GM12878 (cell line): Measurements from ENCODE around the gene GYPC. TPM values are rescaled to one million over a fixed set of nuclear protein-coding genes. Genes with fewer than 3 reads are reported as not detected.
A peak's percentile ranks its signal among the peaks of the same experiment; 100 is the strongest.

ENCODE experiments used
- ATAC-seq: fragments of 200-7000 bp; cut with Tn5 transposase; 3 replicates; pipeline ENCODE4 v1.9.1; 2020; ENCODE audit warnings: mild to moderate bottlenecking, moderate library complexity
- BruUV-seq: library from RNA; stranded (reverse); fragments of 400-500 nt; replicated peaks from 2 replicates; lab custom pipeline; 2021; lab: Mats Ljungman, UMichigan
- CTCF ChIA-PET: fragments of 300-600 bp; sonication (Branson Sonifier 250); formaldehyde crosslinking; extraction: SDS; loops from one replicate; lab custom pipeline; 2021; ENCODE audit warnings: inconsistent platforms; lab: Yijun Ruan, JAX
- POLR2A ChIA-PET: fragments of 350-600 bp; formaldehyde crosslinking; extraction: SDS; loops from one replicate; lab custom pipeline; 2021; ENCODE audit warnings: inconsistent platforms; lab: Charles Lee
- RAD21 ChIA-PET: fragments of 300-600 bp; sonication (Branson Sonifier 250); formaldehyde crosslinking; loops from one replicate; lab custom pipeline; 2023; ENCODE audit warnings: antibody characterized with exemption; ENCODE audit not compliant: unreplicated experiment; lab: Charles Lee
- SMC1A ChIA-PET: fragments of 300-600 bp; sonication (Branson Sonifier 250); formaldehyde crosslinking; loops from one replicate; lab custom pipeline; 2023; ENCODE audit not compliant: unreplicated experiment, uncharacterized antibody; lab: Charles Lee
- DNase-seq: peaks from one replicate; pipeline ENCODE4 v3.0.0-alpha.2; 2011; ENCODE audit warnings: low read depth, low spot score
- FAIRE-seq: peaks from 3 replicates; lab custom pipeline; 2011; peaks lifted over from hg19 to GRCh38; lab: Jason Lieb, UNC
- H2AFZ ChIP-seq: 2 replicates; pipeline ENCODE4 v1.6.0; 2011; ENCODE audit warnings: low read depth, low read length, control low read depth; ENCODE audit not compliant: control insufficient read depth
- H3K27ac ChIP-seq: 2 replicates; pipeline ENCODE4 v1.5.1; 2011; ENCODE audit warnings: control low read depth; ENCODE audit not compliant: control insufficient read depth, insufficient read depth
- H3K27me3 ChIP-seq, 2 experiments: replicated peaks in 1 of 2; 2 replicates each; pipeline versions ENCODE4 v1.6.0 to v1.6.1; 2011; ENCODE audit warnings: low read length in 1 of 2; ENCODE audit not compliant: control insufficient read depth in 2 of 2, insufficient read depth in 2 of 2
- H3K36me3 ChIP-seq, 2 experiments: 2 replicates each; pipeline ENCODE4 v1.5.1; 2011; ENCODE audit warnings: low read length in 1 of 2; ENCODE audit not compliant: control insufficient read depth in 2 of 2, insufficient read depth in 2 of 2
- H3K4me1 ChIP-seq: 2 replicates; pipeline ENCODE4 v1.6.1; 2011; ENCODE audit warnings: mild to moderate bottlenecking, low read length, moderate library complexity, mixed read lengths; ENCODE audit not compliant: control insufficient read depth, insufficient read depth
- H3K4me2 ChIP-seq: 2 replicates; pipeline ENCODE4 v1.6.0; 2011; ENCODE audit warnings: control low read depth; ENCODE audit not compliant: control insufficient read depth, insufficient read depth
- H3K4me3 ChIP-seq: fragments of 200-600 bp; sonication (generic); 2 replicates; pipeline ENCODE4 v1.5.1; 2016
- H3K79me2 ChIP-seq: 2 replicates; pipeline ENCODE4 v1.6.0; 2011; ENCODE audit warnings: low read length; ENCODE audit not compliant: control insufficient read depth, insufficient read depth
- H3K9ac ChIP-seq: 2 replicates; pipeline ENCODE4 v1.8.0; 2011; ENCODE audit warnings: low read length, control low read depth, mixed read lengths; ENCODE audit not compliant: control insufficient read depth, insufficient read depth
- H3K9me3 ChIP-seq: replicated peaks from 3 replicates; pipeline ENCODE4 v1.5.1; 2011; ENCODE audit warnings: mild to moderate bottlenecking, low read length; ENCODE audit not compliant: control insufficient read depth, insufficient read depth
- H4K20me1 ChIP-seq: 2 replicates; pipeline ENCODE4 v1.6.0; 2011; ENCODE audit not compliant: control insufficient read depth, insufficient read depth
- CHD2 ChIP-seq: IDR thresholded peaks from 2 replicates; pipeline ENCODE4 v1.6.1; 2011; ENCODE audit warnings: low read depth, low read length, improper control_type of control experiment, borderline replicate concordance
- HDAC6 ChIP-seq: fragments of 200-600 bp; sonication (generic); IDR thresholded peaks from one replicate; pipeline ENCODE4 v1.8.0; 2017; ENCODE audit warnings: antibody characterized with exemption; ENCODE audit not compliant: unreplicated experiment
- JUNB ChIP-seq: IDR thresholded peaks from 2 replicates; pipeline ENCODE4 v1.6.1; 2016; ENCODE audit warnings: antibody characterized with exemption, mild to moderate bottlenecking
- MAX ChIP-seq: IDR thresholded peaks from 2 replicates; pipeline ENCODE4 v1.6.1; 2012; ENCODE audit warnings: low read depth, low read length, improper control_type of control experiment
- MLLT1 ChIP-seq: fragments of 450-650 bp; IDR thresholded peaks from 2 replicates; pipeline ENCODE4 v1.6.1; 2016; ENCODE audit warnings: mild to moderate bottlenecking
- MYC ChIP-seq: IDR thresholded peaks from 2 replicates; pipeline ENCODE4 v1.6.1; 2011; ENCODE audit warnings: mild to moderate bottlenecking, low read length, moderate library complexity, inconsistent platforms; ENCODE audit not compliant: insufficient read depth, insufficient replicate concordance, insufficient read length, severe bottlenecking
- STAT3 ChIP-seq: IDR thresholded peaks from 2 replicates; pipeline ENCODE4 v1.6.1; 2011; ENCODE audit warnings: low read depth, low read length, improper control_type of control experiment
- TAF1 ChIP-seq: IDR thresholded peaks from 2 replicates; pipeline ENCODE4 v1.6.1; 2011; ENCODE audit warnings: mild to moderate bottlenecking, low read depth, low read length, borderline replicate concordance
- YBX1 ChIP-seq: fragments of 450-650 bp; IDR thresholded peaks from 2 replicates; pipeline ENCODE4 v1.6.1; 2016; ENCODE audit warnings: antibody characterized with exemption
- YY1 ChIP-seq: IDR thresholded peaks from 2 replicates; pipeline ENCODE4 v1.6.1; 2011; ENCODE audit warnings: low read depth, mild to moderate bottlenecking, low read length
- WGBS: methylation state at CpG from one replicate; pipeline ENCODE4 v1.1.6; 2016; ENCODE audit warnings: low lambda C conversion rate; ENCODE audit not compliant: insufficient replicate concordance, insufficient coverage; ENCODE audit errors: missing lambda C conversion rate; 5-methylcytosine and 5-hydroxymethylcytosine counted together
- in situ Hi-C: fragments of 300-500 bp; cut with MboI; formaldehyde crosslinking; loops from 9 replicates; pipeline ENCODE4 v1.14.3; 2018; ENCODE audit warnings: mixed read lengths
- intact Hi-C: fragments of 100-400 bp; cut with micrococcal nuclease; formaldehyde crosslinking; loops from one replicate; pipeline ENCODE4 v1.14.2; 2022; ENCODE audit not compliant: unreplicated experiment
- polyA plus RNA-seq, 11 experiments: library from polyadenylated mRNA; depleted of rRNA in 4 of 11; unstranded in 6 of 11; stranded (reverse) in 5 of 11; fragments of >200 nt; fragmentation: Nextera tagmentation in 4 of 11; fragmentation: Illumina TruSeq in 1 of 11; extraction: Ambion mirVana in 4 of 11; extraction: Trizol in 1 of 11; gene quantifications; 1 replicate in 1 of 11; 2 replicates in 10 of 11; pipeline versions ENCODE4 v1.2.1 to v1.2.3, GENCODE V29; 2011 to 2016; ENCODE audit warnings: inconsistent platforms in 2 of 11, missing spikeins in 2 of 11, low read depth in 1 of 11
- total RNA-seq, 4 experiments: library from RNA; depleted of rRNA in 3 of 4; stranded (reverse); fragments of >200 nt in 3 of 4; fragmentation: Illumina TruSeq in 1 of 4; extraction: Trizol in 1 of 4; gene quantifications; 2 replicates each; pipeline versions ENCODE4 v1.2.1 to v1.2.3, GENCODE V29; 2013 to 2021

GYPC gene
- total and polyA plus RNA-seq, 10 of the 15 experiments (the other 5 are each of a cell fraction or from before 2014, with no cell fraction given) = 26.2 to 150 (median 81.4) TPM

- Histone ChIP-seq H2AFZ (peak overlapping the region; percentile 89), H3K27me3 (no peaks in the 10 kb centered on the region), H3K9ac (no peak overlapping the region), H3K79me2 (peaks cover 40% of the 10 kb centered on the region), H3K27ac (peak overlapping the region; percentile 52; the same call in 1 of the 2 replicates), H3K4me2 (peak overlapping the region; percentile 81; the same call in 1 of the 2 replicates), H4K20me1 (no peaks in the 10 kb centered on the region), H3K4me1 (peaks cover 29% of the 10 kb centered on the region), H3K9me3 (no peaks in the 10 kb centered on the region; the same call in 2 of the 3 replicates), H3K36me3 (0 out of 4 replicates have a peak, but pooled peaks cover 0 to 3% of the 10 kb centered on the region in 2 experiments), H3K4me3 (no peak overlapping the region)
- in situ Hi-C loops = loop anchor here (25.0 kb wide), 1 partner anchor 732 kb away; the partner anchor contains the start of gene MAP3K2
- ChIA-PET CTCF (interaction anchor here (1.1 kb wide), 1 partner anchor 20 kb away, joined by 3 read pairs; no protein-coding TSS in a partner anchor), RAD21 (no interaction called here), SMC1A (no interaction called here), POLR2A (interaction anchor here (0.5 kb wide), 1 partner anchor 63 kb away, joined by 3 read pairs; no protein-coding TSS in a partner anchor)
- WGBS = 82% methylated on average over 7 of the region's 7 CpGs
- BruUV-seq = no TSS peak
- ATAC-seq = no peak
- TF ChIP-seq MAX = no peak
- TF ChIP-seq JUNB = no peak
- TF ChIP-seq YY1 = 0 out of 2 replicates have a peak, but pooled peaks have one; percentile 17
- TF ChIP-seq CHD2 = no peak
- intact Hi-C loops = loop anchor here (5.0 kb wide), 1 partner anchor 122 kb away; no protein-coding TSS in a partner anchor
- no peak for DNase-seq
- no peak for FAIRE-seq
Observed at GRCh38 chr2:126655051-126655450, 907 bp upstream of the GYPC start.

- Histone ChIP-seq H3K4me1 (peaks cover 32% of the 10 kb centered on the region), H3K4me2 (peak overlapping the region; percentile 99), H3K36me3 (peaks cover 0 to 3% of the 10 kb centered on the region in 2 experiments; a peak in 1 of 4 replicates), H3K27ac (peak overlapping the region; percentile 96), H4K20me1 (no peaks in the 10 kb centered on the region), H3K9me3 (no peaks in the 10 kb centered on the region), H3K9ac (peak overlapping the region; percentile 91), H3K79me2 (peaks cover 52% of the 10 kb centered on the region), H2AFZ (peak overlapping the region; percentile 75), H3K4me3 (peak overlapping the region; percentile 97), H3K27me3 (no peaks in the 10 kb centered on the region)
- ChIA-PET RAD21 (interaction anchor here (1.3 to 2.0 kb wide), 2 partner anchors 13 to 39 kb away, joined by 3 to 5 read pairs; no protein-coding TSS in a partner anchor), POLR2A (no interaction called here), CTCF (interaction anchor here (1.8 to 1.9 kb wide), 2 partner anchors 23 to 129 kb away, joined by 6 to 10 read pairs; no protein-coding TSS in a partner anchor), SMC1A (interaction anchor here (1.0 kb wide), 1 partner anchor 40 kb away, joined by 3 read pairs; no protein-coding TSS in a partner anchor)
- intact Hi-C loops = loop anchor here (5.0 kb wide), 1 partner anchor 121 kb away; no protein-coding TSS in a partner anchor
- DNase-seq (no peak), ATAC-seq (peak; percentile 54), FAIRE-seq (no peak)
- 1% methylated on average over 37 of the region's 38 CpGs for WGBS
- in situ Hi-C loops = loop anchor here (25.0 kb wide), 1 partner anchor 731 kb away; the partner anchor contains the start of gene MAP3K2
- no TSS peak for BruUV-seq
- no peak for TF ChIP-seq STAT3
- TF ChIP-seq MYC = no peak
- no peak for TF ChIP-seq YBX1
- peak; percentile 38 for TF ChIP-seq HDAC6
- 0 out of 2 replicates have a peak, but pooled peaks have one; percentile 35 for TF ChIP-seq MLLT1
- 0 out of 2 replicates have a peak, but pooled peaks have one; percentile 24 for TF ChIP-seq TAF1
Observed at GRCh38 chr2:126656431-126657147, 631 bp downstream of the GYPC start.
